Activated T-helper 9 cell treated with anti-CD3 and anti-CD28 coated beads, Interleukin-2, amount 50 U/mL, for 16 hours (primary cell): ENCODE measurements around the gene DPY19L2.
"Not testable (repeated sequence)": the region's sequence is repeated elsewhere in the genome, so short reads cannot be mapped to it uniquely, and the experiment has no call there.

Experiments used
- DNase-seq: peaks from one replicate; pipeline ENCODE4 v3.0.0-alpha.2; 2020; ENCODE audit warnings: low read depth

The DPY19L2 gene

DNA sequence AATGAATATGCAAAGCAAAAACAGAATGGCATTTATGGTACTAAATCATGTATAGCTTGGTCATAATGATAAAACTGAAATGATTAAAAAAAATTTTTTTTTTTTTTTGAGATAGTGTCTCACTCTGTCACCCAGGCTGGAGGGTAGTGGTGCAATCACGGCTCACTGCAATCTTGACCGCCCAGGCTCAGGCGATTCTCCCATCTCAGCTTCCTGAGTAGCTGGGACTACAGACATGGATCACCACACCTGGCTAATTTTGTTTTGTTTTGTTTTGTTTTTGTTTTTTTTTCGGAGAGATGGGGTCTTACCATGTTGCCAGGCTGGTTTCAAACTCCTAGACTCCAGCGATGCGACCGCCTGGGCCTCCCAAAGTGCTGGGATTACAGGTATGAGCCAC, 138.7 kb downstream of the DPY19L2 start:
- DNase-seq = not testable (repeated sequence)

- no peak for DNase-seq
Measured at GRCh38 chr12:63525831-63526230, 142.5 kb downstream of the DPY19L2 start.

- DNase-seq = no peak
Measured at GRCh38 chr12:63521706-63522105, 146.6 kb downstream of the DPY19L2 start.
